ENCODE data around the gene MST1R.

The MST1R gene

DNA sequence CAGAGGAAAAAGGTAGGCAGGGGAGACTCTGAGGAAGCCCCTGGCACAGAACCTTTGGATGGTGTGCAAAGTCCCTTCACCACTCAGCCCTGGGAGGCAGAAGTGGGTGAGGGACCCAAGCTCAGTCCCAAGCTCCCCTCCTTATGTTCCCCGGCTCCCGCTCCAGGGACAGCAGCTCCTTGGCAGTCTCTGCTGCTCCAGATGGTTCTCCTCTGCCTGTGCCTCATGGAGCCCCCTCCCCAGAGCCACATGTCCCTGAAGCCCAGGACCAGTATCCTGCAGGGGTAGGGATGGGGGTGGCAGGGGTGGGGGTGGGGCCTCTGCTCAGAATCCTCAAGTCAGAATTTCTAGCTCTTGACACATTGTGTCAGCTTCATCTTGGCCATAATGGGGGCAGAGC, 26.0 kb downstream of the MST1R start:
- no peak for DNase-seq (ENCODE audit: low read depth)

DNA sequence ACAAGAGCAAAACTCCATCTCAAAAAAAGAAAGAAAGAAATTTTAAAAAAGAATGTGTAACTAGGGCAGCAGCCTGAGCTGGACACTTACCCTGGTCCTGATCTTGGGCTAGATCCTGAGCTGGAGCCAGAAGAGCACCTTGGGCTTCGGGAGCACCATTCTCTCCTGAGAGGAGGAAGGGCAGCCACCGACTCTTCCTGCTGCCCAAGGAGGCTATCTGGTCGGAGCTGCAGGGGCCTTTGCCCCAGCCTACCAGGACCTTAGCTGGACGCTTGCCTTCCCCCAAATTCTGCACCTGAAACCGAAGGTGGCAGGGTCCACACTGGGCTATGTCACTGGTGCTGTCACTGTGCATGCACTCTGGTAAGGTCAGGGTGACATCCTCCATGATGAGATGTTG, 27.1 kb downstream of the MST1R start:
- no peak for DNase-seq (ENCODE audit: low read depth)

DNA sequence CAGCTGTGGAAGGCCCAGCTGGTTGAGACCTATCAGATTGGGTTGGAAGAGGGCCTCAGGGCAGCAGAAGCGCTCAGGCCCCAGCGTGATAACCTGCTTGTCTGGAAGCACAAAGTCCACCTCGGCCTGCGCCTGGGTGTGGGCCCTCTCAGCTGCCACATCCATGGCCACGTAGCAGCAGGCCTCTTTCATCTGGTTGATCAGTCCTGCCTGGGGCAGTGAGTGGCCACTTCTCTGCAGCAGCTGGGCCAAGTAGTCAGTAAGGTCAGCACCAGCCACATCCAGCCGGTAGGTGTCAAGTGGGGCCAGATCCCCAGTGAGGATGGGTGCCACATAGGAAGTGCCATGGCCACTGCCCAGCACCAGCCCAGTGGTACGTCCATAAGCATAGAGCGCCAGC, 30.1 kb downstream of the MST1R start:
- no peak for DNase-seq (ENCODE audit: low read depth)

DNA sequence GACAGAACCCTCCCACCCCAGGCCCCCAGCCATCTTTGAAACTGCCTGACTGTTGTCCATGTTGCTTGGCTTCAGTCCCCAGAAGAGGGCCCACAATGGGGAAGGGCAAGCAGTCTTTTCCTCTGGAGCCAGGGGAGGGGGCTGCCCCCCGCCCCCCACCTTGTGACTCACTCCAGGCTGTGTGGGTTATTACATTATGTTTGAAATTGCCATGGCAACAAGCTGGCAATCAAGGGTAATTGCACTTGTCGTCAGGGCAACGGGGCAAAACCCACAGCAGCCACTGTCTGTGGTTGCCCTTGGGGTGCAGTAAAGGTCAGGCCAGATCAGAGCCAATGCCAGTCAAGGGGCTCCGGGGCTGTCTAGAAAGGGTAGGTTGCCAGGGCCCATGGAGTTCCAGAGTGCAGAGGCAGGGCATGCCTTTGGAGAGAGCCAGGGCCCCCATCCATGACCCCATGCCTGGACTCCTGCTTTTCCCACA, 30.8 kb downstream of the MST1R start:
- no peak for DNase-seq (ENCODE audit: low read depth)

DNA sequence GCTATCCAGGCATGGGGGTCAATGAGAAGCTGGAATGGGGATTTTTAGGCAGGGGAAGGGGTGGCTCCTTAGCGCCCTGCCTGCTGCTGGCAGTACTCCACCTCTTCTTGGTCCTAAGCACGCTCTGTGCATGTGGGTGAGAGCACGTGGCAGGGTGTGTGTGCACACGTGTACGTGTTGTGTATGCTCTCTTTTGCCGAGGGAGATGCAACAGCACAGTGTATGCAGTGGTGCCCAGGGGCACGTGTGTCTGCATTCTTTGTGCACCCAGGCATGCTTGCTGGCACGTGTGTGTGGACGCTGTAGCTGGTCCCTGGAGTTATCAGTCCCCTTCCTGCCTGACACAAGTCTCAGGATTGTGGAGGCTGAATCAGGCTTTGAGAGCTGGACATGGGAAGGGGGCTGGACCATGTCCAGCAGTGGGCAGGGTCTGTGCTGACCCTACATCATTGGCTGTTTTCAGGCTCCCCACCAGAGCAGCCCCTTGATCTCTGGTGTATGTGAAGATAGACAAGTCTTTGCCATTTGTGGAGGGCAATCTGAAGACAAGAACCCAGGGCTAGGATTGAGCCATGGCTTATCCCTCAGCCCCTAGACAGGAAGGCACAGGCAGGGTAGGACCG, 32.0 kb downstream of the MST1R start:
- DNase-seq (ENCODE audit: low read depth), result no peak

DNA sequence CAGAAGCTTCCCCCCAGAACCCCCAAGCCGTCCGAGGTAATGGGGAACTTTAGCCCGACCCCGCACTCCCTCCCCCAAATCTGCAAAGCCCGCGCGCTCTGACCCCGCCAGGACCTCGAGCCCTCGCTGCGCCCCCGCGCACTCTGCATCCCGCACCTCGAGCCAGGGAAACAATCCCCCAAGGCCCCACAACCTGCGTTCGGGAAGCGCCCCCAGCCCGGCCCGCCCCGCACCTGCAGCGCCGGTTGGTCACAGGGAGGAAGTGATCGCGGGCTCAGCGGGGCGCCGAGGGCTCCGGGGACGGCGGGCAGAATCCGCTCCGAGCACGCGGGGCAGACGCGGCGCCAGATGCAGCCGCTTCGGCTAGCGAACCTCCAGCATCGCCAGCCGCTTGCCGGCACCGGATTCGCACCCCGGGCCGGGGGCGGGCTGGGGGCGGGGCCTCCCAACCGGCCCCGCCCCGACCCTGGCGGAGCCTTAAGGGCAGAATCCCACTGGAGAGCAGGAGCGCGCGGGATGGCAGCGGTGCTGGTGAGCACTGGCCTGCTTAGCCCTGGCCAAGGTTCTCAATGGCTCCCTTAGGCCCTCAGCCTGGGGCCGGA, 34.0 kb downstream of the MST1R start, which contains the start of gene CAMKV:
CAMKV (minus strand) TSS at position 382 of the 602 bp plus-strand sequence. CDS start 7,518 bp downstream, outside the sequence.
- no peak for DNase-seq (ENCODE audit: low read depth)

DNA sequence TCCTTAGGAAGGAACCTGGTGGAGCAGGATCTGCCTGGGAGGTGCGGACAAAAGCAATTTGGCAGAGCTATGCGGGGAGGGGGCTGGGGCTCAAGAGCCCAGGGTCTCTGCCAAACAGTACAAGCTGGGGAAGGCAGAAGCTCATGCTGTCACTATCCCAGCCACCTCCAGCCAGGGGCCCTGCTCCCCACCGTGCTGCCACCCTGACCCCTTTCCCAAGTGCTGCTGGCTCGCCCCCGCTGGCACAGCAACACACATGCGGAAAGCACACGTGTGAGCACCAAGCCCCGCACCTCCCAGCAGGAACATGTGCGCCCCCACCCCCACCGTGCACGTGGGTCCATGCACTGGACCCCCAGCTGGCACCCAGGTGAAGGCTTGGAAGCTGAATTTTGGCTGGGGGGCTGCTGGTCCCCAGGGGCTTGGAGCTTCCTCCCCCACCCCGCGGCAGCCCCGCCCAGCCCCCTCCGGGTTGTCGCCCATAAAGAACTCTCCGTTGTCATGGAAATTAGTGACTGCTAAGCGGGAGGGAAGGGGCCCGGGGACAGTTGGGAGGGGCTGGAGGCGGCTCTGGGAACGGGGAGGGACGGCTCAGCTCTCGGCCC, 34.7 kb downstream of the MST1R start:
- no peak for DNase-seq (ENCODE audit: low read depth)

DNA sequence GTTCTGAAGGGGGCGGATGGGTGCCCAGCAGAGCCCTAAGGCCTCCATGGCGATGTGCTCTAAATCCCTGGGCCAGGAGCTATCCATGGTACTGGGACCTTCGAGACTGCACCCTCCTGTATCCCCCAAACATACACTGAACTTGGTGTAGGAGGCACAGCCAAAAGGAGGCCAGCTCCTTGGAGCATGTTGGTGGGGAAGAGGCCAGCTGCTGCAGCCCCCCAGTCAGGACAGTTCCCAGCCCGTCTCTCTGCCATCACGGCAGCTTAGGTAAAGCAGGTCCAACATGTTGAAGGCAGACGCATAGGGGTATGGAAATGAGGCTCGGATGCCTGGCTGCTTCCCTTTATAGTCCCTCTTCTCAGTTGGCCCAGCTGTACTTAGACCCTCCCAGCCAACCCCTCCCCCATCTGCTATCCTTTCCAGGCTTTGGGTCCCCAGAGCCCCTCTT, 35.8 kb downstream of the MST1R start:
- DNase-seq (ENCODE audit: low read depth), result no peak

DNA sequence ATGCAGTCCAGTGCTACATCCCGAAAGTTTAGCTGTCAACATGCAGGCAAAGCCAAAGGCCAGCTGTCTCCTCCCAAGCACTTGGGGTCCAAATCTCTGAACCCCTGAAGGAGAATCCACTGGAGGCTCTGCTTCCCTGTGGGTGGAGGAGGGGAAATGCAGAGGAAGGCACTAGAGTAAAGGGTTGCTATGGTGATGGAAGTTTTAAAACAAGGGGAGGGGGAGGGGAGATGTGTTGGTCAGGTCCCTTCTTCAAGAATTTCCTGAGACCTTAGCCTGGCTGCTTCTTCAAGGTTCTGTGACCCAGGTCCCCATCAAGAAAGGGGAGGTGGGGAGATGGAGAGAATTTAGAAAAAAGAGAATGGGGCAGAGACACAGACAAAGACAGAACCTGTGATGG, 36.3 kb downstream of the MST1R start:
- no peak for DNase-seq (ENCODE audit: low read depth)

DNA sequence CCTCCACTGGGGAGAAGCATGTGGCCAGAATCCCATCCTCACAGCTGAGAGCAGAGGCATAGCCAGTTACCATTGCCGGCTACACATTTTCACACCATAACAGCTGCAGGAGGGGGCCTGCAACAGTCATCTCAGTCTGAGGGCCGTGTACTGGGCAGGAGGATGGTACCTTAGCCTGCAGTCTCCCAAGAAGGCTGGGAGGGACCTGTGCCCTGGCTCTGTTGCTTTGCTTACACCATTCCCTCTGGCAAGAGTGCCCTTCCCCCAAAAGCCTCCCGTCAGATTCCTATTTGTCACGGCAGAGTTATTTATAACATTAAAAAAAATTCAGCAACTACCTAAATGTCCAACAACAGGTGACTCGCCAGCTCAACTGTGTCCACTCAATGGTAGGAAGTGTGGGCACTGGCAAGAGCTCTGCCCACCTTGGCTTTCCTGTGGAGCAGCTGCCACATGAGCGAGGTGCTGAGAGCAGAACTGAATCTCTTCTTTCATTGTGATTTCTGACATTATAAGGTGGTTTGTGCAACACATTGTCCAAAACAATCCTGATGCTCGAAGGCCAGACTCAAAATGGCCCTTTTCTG, 38.4 kb downstream of the MST1R start:
- no peak for DNase-seq (ENCODE audit: low read depth)

DNA sequence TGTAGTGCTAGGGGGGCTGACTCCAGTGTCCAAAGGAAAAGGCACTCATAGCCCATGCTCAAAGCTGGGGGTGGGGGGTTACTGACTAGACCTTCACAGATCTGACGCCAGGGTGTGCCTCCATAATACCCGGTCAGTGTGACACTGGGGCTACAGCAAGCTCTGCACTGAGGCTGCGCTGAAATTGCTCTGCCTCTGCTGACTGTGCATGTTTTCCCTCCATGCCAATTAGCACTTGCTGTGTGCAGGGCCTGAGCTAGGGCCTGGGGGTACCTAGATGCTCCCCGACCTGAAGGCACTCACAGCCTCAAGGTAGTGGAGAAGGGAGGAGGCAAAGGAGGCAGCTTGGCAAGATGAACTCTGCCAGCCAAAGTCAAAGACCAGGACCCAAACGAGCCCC, 39.2 kb downstream of the MST1R start:
- DNase-seq (ENCODE audit: low read depth), result no peak

DNA sequence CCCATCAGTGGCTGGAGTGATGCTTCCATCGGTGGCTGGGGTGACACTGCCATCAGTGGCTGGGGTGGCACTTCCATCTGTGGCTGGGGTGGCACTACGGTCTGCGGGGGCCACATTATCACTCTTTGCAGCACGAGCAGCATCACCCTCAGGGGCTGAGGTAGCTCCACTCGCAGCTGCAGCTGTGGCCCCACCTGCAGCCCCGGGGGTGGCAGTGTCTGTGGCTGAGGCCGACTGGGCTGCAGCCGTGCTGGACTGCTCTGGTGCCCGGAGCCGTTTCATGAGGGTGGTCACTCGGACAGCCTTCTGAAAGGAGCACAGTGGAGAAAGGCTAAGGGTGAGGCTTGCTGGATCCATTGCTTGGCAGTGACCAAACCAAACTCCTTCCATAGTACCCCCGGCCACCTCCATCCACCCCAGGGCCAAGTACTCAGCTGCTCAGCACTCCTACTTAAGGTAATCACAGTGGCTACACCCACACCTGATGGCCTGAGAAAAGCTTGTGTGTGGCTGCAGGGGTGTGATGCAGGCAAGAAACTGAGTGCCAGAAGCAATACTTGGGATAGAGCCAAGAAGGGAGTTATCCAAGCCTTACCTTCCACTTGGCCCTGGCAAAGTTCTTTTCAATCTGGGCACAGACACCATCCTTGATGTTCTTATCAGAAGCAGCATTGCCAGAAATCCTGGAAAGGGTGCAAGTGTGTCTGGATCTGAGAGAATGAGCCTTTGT, 43.9 kb downstream of the MST1R start:
- no peak for DNase-seq (ENCODE audit: low read depth)

DNA sequence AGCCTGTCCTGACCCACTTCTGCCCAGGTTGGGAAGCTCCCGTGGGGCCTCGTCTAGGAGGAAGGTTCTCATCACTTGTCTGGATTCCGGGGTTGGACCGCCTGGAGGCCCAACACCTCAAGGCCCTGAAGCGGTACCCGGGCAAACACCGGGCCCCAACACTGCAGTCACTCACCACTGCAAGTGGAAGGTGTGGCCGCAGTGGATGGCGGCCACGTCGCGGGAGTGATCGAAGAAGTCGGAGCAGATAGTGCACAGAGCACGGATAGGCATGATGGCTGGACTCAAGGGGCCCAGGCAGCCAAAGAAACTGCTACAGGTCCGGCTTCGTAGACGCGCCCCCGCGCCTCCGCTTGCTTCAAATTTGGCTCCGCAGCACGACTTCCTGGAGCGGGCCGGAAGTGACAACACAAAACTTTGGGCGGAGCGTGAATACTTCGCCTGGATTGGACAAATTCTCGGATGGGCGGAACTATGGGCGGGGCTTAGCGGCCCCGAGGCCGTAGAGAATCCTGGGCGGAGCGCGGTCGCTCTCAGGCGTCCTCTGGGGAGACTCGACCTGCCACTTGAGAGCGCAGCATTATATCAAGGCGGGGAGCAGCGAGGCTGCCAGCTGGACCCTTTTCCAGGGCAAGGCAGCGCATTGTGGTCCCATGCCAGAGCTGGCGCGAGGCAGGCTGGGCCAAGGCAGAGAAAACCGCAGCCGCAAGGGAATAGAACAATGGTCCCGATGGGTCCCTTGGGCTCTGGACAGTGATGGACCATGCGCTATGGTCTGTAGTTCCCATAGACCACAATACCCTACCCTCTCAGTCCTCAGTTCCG, 47.3 kb downstream of the MST1R start, which contains the start of gene TRAIP:
TRAIP (minus strand) TSS at position 384 of the 825 bp plus-strand sequence; CDS start at position 273, 111 bp downstream.
- peak; percentile 90 for DNase-seq (ENCODE audit: low read depth)

DNA sequence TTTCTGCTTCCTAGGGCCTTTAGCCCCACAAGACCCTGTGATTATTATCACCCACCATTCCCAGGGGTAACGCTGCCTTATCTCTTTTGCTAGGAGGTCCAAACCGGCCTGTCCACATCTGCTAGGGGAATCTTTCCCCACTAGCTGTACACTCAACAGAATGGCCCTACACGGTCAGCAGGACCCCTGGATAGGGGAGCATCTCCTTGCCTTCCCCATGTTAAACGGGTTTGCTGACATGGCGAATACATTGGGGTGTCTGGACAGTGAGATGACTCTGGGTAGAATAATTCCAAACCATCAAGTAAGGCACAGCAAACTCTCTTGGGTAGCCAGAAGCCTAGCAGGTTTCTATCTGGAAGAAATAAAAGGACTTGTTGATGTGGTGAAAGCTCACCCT, 48.0 kb downstream of the MST1R start:
- DNase-seq (ENCODE audit: low read depth), result no peak

DNA sequence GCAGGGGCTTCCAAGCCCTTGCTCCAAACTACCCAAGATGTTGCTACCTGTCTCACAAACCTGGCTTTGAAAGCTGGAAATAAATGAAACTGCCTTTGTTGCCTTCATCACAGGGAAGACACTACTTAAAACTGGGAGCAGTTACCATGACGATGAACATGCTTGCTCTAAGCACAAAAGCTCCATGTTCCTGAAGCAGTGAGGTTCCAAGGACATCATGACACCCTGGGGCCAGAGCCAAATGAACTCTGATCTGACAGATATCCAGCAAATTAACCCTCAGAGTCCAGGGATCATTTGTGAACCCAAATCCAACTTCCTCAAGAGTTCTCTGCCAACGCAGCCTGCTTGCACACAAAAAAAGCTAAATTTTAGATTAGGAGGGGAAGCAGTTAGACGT, 58.0 kb downstream of the MST1R start:
- no peak for DNase-seq (ENCODE audit: low read depth)

DNA sequence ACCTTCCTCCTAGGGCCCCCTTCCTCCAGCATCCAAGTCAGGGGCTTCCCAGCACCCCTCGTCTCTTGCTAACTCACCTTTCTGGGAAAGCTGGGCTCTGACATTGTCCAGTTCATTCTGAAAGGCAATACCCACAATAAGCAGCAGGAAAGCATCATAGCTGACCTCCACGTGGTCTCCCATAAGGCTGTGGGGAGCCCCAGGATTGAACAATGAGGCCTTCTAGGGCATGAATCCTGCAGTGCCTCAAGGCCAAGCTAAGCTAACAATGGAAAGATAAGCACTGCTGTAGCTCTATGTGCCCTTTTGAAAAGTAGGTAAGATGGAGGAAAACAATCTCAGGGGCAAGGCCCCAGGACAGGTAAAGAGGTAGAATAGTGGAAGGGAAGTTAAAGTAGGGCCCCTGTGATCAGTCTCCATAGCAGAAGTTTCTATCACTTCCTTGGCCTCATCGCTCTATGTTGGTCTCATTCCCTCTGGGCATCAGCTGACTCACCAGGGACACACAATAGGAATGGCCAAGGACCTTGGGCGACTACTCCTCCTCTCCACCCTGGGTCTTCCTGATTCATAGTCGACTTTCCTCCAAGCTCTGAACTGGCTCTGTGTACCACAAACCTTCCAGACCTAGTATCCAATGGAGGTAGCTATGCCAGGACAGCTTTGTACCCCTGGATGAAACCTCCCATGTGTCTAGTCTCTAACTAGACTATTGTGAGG, 59.0 kb downstream of the MST1R start:
- no peak for DNase-seq (ENCODE audit: low read depth)

DNA sequence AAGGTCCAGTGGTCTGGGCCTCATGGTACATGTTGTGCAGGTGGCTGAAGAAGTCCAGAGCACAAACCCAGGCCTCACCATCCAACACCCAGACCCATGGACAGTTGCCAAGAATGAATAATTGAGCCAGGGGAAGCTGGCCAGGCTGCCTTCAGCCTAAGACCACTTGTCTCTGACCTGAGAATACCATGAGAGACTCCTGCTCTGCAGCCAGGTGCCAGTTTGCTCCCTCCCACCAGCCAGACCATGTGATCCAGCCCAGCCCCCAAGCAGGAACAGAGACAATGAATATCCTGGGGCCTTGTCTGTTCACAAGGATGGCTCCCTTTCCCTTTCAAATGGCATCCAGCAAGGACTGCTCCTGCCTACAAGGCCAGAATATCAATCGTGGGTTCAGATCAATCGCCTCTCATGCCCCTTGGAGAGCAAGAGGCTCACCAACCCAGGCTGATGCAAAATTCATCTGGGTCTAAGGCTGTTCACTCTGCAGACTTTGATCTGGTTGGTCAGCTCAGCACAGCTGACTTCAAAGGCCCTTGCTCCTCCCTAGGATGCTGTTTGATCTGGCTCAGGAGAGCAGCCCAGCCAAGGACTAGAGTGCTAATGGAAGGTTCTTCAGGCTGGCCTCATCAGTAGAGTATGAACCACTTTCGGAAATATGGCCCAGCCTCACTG, 60.7 kb downstream of the MST1R start:
- DNase-seq (ENCODE audit: low read depth), result no peak

DNA sequence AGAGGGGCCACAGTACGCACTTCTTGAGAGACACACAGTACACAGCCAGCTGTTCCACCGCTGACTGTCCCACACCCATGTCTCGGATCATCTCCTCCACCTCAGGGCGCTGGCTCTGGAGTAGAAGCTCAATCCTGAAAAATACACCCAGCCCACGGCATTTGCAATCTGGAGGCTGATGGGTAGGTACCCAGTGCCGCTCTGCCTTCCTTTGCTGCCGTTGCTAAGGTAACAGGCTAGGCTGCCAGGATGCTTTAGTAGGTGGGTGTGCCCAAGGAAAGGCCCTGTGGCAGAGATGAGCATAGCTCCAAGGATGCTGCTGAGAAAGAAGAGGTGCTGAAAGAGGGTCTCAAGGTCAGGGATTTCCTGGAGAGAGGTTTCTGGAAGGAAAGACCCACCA, 61.9 kb downstream of the MST1R start:
- no peak for DNase-seq (ENCODE audit: low read depth)

DNA sequence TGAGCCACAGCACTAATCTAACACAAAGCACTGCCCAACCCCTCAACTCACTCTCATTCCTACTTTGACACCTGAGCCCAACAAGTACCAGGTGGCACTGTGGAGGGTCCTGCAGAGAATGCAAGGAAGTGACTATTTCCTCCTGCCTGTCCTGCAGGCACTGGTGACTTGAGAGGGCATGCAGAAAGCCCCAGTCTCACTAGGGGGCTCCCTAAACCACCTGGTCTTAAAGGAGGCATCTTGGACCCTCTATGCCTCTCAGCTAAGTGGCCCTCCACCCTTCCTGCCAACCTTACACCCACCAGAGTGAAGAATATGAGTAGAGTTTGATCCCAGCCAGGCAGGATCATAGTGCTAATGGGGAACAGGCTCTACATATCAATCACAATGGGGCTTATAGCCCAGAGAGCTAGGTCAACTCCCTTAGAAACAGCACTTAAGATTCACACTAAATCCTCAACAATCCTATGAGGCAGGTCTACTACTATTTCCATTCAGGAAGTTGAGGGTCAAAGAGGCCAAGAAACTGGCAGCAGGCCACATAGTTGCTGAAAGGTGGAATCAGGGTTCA, 62.5 kb downstream of the MST1R start:
- DNase-seq (ENCODE audit: low read depth), result no peak

DNA sequence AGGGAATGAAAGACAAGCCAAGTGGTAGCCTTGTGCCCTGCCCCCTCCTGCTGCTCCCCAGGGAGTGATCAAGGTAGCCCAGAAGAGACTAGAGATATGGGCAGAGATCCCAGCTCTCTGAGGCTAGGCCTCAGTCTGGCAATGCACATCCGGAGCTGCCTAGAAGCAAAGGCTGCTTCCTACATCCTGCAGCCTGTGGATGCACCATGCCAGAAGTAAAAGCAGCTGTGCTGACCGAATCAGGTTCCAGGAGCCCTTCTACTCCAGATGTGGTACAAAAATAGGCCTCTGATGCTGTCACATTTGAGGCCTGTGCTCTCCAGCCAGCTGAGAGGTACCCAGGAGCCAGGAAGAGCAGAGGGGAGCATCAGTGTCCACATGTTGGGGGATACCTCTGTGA, 63.3 kb downstream of the MST1R start:
- no peak for DNase-seq (ENCODE audit: low read depth)

Data from stimulated activated CD4-positive, alpha-beta T cell treated with anti-CD3 and anti-CD28 coated beads, Interleukin-2, amount 100 ng/mL, for 4 hours (primary cell).